ENCODE measurements around the gene EEF2K. TPM values are rescaled to one million over a fixed set of nuclear protein-coding genes. Genes with fewer than 3 reads are reported as not detected.
A peak's percentile ranks its signal among the peaks of the same experiment; 100 is the strongest.

EEF2K gene
- polyA plus RNA-seq, 1 donor from 2014 or later: 2.2 TPM

DNA sequence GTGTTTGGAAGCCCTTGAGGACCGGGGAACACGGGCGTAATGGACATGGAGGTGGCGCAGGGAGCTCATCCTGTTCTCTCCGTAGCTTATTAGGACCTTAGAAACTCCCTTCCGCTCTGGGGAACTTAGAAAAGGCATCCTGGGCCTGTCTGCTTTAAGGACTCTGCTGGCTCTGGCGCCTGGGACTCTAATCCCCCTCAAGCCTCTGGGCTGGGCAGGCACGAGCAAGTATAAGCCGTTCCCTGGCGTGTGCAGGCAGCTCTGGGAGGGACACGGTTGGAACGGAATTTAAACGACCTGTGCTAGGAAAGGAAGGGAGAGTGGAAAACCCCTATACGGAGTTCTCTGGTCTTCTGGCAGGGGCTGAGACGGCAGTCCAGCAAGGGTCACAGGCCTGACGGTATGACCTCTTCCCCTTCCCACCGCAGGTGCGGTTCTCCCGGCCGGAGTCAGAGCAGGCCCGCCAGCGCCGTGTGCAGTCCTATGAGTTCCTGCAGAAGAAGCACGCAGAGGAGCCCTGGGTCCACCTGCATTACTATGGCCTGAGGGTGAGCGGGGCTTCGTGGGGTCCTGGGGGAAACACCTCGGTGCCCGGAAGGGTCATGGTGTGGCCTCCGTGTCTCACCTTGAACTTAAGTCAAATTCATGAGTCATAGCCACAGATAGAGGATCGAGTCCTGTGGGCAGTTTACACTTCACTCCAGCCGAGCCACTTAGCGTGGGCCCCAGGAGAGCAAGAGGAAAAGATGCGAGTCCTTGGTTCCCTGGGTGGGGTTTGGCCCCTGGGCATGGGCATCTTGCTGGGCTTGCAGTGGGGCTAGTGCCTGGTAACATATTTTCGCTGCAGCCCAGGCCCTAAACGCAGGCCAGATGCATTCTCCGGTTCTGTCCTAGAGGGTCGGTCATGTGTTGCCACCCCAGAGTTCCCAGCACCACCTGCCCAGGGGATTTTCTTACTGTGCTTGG, 108.9 kb downstream of the EEF2K start:
- H3K4me1 Mint-ChIP-seq: no peaks in the 10 kb centered on the region
- H3K27me3 Mint-ChIP-seq: no peaks in the 10 kb centered on the region
- no peak overlapping the region for H3K4me3 Mint-ChIP-seq
- peak overlapping the region in 1 of 3 donors; percentile 5 for H3K27ac Mint-ChIP-seq
- no peaks in the 10 kb centered on the region for H3K36me3 Mint-ChIP-seq
- no peaks in the 10 kb centered on the region for H3K9me3 Mint-ChIP-seq

DNA sequence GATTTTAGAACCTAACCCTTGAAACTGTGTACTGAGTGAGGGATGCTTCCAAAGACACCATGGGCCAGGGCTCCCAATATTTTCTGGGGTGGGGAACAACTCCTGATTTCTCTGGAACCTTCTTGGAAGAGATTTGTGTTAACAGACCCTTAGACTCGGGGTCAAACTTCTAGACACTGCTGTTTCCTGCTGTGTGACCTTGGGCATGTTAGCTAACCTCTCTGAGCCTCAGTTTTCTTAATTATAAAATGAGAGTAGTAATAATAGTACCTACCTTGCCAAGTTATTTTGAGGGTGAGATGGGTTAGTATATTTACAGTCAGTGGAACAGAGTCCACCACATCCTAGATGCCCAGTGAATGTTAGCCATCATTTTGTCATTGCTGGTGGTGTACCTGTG, 109.9 kb downstream of the EEF2K start:
- H3K36me3 Mint-ChIP-seq: no peaks in the 10 kb centered on the region
- H3K4me1 Mint-ChIP-seq: peaks cover 0 to 2% (median 0%) of the 10 kb centered on the region in 3 donors
- no peak overlapping the region for H3K4me3 Mint-ChIP-seq
- H3K27me3 Mint-ChIP-seq: no peaks in the 10 kb centered on the region
- no peaks in the 10 kb centered on the region for H3K9me3 Mint-ChIP-seq
- H3K27ac Mint-ChIP-seq: no peak overlapping the region

DNA sequence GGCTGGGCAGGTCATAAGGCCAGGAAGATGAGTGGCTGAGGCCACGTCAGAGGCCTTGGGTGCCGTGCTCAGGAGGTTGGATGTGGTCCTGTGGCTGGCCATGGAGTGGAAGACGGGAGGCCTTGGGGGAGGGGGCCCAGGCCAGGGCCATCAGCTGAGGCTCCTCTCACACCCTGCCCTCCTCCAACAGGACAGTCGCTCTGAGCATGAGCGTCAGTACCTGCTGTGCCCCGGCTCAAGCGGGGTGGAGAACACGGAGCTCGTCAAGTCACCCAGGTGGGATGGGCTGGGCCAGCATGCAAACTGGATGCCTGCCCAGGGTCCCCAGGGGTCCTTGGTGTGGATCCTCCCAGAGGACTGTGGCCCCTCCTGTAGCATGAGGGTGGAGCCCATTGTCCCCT, 110.3 kb downstream of the EEF2K start:
- no peak overlapping the region for H3K27ac Mint-ChIP-seq
- peaks cover 2% of the 10 kb centered on the region for H3K36me3 Mint-ChIP-seq
- no peak overlapping the region for H3K4me3 Mint-ChIP-seq
- no peaks in the 10 kb centered on the region for H3K27me3 Mint-ChIP-seq
- H3K4me1 Mint-ChIP-seq: peaks cover 0 to 4% (median 4%) of the 10 kb centered on the region in 3 donors
- no peaks in the 10 kb centered on the region for H3K9me3 Mint-ChIP-seq

DNA sequence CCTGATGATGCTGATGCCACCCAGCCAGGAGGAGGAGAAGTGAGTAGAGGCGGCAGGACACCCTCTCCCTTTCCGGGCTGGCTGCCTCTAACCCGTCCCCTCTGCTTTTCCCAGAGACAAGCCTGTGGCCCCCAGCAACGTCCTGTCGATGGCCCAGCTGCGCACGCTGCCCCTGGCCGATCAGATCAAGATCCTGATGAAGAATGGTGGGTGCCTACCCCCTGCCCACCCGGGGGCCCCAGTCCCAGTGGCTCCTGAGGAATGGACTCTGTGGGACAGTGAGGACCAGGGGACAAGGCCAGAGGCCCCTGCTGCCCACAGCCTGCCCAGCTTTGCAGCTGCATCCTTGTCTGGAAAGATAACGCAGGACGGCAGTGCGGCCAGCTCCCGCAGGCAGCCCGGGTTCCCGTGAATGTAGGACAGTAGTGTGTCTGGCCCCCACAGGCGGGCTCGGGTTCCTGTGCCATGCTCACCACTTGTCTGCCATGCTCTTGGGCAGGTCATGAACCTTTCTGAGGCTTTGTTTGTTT, 111.0 kb downstream of the EEF2K start:
- H3K27me3 Mint-ChIP-seq: no peaks in the 10 kb centered on the region
- H3K36me3 Mint-ChIP-seq: peaks cover 2% of the 10 kb centered on the region
- no peaks in the 10 kb centered on the region for H3K9me3 Mint-ChIP-seq
- no peak overlapping the region for H3K27ac Mint-ChIP-seq
- no peak overlapping the region for H3K4me3 Mint-ChIP-seq
- peaks cover 0 to 4% (median 4%) of the 10 kb centered on the region in 3 donors for H3K4me1 Mint-ChIP-seq

DNA sequence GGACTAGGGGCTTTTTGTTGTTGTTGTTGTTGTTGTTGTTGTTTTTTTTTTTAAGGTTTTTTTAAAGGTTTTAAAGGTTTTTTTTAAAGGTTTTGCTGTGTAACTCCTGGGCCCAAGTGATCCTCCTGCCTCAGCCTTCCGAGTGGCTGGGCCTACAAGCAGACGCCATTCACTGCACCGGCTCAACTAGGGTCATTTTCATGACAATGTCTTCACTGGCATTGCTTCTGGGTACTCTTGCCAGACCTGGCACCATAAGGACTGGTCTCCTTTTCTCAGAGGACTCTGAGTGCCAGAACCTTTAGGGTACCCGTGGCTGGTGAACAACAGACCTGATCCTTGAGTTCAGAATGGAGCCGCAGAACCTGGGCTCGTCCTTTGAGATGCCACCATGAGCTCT, 111.5 kb downstream of the EEF2K start:
- Mint-ChIP-seq H3K36me3 (peaks cover 2% of the 10 kb centered on the region), H3K9me3 (no peaks in the 10 kb centered on the region), H3K27ac (no peak overlapping the region), H3K4me3 (no peak overlapping the region), H3K27me3 (no peaks in the 10 kb centered on the region), H3K4me1 (peaks cover 0 to 4% (median 4%) of the 10 kb centered on the region in 3 donors)

DNA sequence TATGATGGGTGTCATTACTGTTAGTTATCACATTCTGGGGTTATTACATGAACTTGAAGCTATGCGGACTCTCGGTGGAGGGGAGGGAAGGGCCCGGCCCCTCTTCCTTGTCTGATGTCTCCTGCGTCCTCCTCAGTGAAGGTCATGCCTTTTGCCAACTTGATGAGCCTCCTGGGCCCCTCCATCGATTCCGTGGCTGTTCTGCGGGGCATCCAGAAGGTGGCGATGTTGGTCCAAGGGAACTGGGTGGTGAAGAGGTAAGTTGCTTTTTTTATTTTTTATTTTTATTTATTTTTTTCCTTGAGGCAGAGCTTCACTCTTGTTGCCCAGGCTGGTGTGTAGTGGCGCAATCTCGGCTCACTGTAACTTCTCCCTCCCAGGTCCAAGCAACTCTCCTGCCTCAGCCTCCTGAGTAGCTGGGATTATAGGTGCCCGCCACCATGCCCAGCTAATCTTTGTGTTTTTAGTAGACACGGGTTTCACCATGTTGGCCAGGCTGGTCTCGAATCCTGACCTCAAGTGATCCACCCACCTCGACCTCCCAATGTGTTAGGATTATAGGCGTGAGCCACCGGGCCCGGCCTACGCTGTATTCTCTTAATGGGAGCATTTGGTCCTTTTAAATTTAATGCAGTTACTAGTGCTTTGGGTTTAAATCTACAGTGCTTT, 112.7 kb downstream of the EEF2K start:
- Mint-ChIP-seq H3K4me3 (no peak overlapping the region), H3K36me3 (peaks cover 2% of the 10 kb centered on the region), H3K27ac (peak overlapping the region in 1 of 3 donors; percentile 18), H3K9me3 (no peaks in the 10 kb centered on the region), H3K27me3 (no peaks in the 10 kb centered on the region), H3K4me1 (peaks cover 0 to 4% (median 4%) of the 10 kb centered on the region in 3 donors)

DNA sequence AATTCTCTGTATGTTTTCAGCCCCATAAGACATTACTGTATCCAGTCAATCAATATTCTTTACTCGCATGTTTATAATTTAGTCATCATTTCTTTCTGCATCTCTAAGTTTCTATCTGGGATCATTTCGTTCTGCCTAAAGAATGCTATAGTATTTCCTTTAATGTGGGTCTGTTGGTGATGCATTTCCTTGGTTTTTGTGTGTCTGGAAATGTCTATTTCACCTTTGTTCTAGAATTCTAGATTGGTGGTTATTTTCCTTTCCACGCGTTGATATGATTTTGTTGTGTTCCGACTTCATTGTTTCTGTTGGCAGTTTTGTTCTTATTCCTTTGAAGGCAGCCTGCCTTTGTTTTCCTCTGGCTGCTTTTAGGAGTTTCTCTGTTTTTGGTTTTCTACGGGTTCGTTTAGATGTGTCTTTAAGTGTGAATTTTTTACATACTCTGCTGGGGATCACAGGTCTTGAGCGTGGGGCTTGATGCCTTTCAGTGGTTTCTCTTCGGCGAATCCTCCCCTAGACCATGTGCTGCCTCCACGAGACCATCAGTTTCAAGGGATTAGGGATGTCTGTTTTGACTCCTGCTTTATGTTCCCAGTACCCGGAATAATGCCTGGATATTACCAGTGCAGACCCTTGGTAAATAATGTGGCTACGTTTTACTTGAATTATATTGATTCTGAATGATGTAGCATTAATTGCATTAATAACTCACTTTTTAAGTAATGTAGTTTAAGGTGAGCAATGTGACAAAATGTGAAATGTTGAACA, 114.7 kb downstream of the EEF2K start:
- H3K36me3 Mint-ChIP-seq: peaks cover 5% of the 10 kb centered on the region
- no peak overlapping the region for H3K4me3 Mint-ChIP-seq
- peaks cover 0 to 4% (median 4%) of the 10 kb centered on the region in 3 donors for H3K4me1 Mint-ChIP-seq

DNA sequence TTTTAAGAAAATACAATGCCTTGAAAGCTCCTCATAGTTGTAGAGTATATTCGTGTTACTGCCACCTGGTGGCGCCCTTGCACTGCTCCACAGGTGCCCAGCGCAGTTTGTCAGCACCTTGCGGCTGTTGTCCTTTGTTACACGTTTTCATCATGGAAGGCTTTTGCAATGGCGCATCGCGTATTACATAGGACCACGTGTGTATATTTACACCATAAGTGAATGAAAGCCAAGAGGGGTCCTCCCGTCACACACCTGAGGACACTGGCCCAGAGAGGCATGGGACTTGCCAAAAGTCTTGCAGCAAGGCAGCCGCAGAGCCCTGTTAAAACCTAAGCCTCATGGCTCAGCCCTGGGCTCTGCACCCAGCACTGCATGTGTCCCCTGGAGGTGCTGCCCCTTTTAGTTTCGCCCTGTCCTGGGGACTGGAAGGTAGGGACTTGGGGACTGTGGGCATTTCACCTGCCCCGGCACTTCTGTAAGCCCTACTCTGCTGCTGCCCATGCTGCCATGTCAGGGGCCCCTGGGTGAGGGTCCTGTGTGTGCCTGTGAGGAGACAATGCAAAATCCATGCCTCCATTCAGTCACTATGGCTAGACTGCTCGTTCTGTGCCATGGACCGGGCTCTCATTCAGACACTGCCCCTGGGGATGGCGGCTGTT, 115.4 kb downstream of the EEF2K start:
- peaks cover 0 to 4% (median 4%) of the 10 kb centered on the region in 3 donors for H3K4me1 Mint-ChIP-seq
- H3K9me3 Mint-ChIP-seq: no peaks in the 10 kb centered on the region
- no peak overlapping the region for H3K4me3 Mint-ChIP-seq
- no peak overlapping the region for H3K27ac Mint-ChIP-seq
- no peaks in the 10 kb centered on the region for H3K27me3 Mint-ChIP-seq
- peaks cover 5% of the 10 kb centered on the region for H3K36me3 Mint-ChIP-seq

More for the DNA sequence above, 114.7 kb downstream of the EEF2K start:
- Mint-ChIP-seq H3K27ac (no peak overlapping the region), H3K27me3 (no peaks in the 10 kb centered on the region), H3K9me3 (no peaks in the 10 kb centered on the region)

DNA sequence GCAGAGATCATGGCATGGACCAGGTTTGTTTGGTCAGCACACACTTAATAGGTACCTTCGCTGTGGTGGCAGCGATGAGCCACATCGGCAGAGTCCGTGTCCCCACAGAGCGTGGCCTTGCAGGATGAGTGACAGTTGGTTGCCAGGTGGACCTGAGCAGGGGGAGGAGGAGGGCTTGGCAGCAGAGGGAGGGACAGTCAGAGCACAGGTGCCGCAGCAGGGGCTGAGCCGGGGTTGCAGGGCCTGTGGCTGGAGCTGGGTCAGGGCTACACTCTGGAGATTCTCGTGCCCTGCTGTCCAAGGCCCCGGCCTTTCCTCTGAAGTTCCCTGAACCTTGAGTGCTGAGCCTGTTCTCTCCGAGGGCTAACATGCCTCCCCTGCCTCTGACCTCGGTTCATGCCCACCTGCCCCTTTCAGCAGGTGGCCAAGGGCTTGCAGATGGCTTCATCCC, 116.0 kb downstream of the EEF2K start:
- H3K27ac Mint-ChIP-seq: no peak overlapping the region

DNA sequence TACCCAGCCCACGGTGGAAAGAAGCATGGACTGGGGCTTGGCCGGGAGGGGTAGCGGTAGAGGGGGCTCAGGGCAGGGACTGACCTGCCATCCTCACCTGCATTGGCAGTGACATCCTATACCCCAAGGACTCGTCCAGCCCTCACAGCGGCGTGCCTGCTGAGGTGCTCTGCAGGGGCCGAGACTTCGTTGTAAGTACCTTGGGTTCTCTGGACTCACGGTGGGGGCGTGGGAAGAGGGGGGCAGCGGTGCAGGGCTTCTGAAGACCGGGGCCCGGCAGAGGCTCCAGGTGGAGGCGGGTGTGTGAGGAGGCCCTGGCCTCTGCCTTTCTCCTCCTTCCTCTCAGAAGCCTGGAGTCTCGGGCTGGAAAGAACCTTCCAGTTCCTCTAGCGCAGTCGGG, 116.7 kb downstream of the EEF2K start:
- H3K4me1 Mint-ChIP-seq: peaks cover 0 to 4% (median 4%) of the 10 kb centered on the region in 3 donors
- H3K27me3 Mint-ChIP-seq: no peaks in the 10 kb centered on the region
- peaks cover 5% of the 10 kb centered on the region for H3K36me3 Mint-ChIP-seq
- H3K27ac Mint-ChIP-seq: no peak overlapping the region
- H3K4me3 Mint-ChIP-seq: no peak overlapping the region
- no peaks in the 10 kb centered on the region for H3K9me3 Mint-ChIP-seq

More for the DNA sequence above, 116.0 kb downstream of the EEF2K start:
- Mint-ChIP-seq H3K4me1 (peaks cover 0 to 4% (median 4%) of the 10 kb centered on the region in 3 donors), H3K9me3 (no peaks in the 10 kb centered on the region), H3K4me3 (no peak overlapping the region), H3K27me3 (no peaks in the 10 kb centered on the region), H3K36me3 (peaks cover 5% of the 10 kb centered on the region)

DNA sequence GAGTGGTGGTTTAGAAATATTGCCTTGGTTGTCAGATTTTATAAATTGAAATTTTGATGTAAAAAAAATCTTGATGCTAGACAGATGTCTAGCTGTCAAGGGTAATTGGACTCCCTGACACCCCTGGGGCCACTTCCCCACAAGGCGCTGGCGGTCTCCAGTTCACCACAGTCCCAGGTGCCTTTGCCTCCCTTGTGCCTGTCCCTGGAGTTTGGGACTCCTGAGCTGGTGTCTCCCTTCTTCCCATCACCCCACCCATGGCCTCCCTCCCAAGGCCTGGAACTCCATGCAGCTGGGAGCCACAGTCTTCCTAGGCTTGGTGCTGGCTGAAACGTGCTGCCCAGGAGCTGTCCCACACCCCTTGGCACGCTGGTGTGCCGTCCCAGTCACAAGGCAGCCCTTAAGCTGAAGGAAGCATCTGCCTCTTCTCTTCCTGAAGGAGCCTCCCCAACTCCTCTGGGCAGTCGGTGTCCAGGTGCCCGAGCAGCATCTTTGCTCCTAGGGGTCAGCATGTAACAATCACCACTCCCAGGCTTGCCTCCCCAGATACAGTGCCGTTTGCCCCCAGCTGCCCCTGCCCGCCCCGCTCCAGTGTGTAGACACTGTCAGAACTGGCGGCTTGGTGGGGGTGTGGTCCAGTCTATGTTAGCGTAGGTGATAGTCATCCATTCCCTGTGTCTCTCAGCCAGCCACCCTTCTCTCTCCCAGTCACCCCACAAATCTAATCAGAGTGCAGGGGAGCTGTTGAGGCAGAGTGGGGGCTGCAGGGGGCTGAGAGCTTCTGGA, 117.3 kb downstream of the EEF2K start:
- H3K36me3 Mint-ChIP-seq: peaks cover 5% of the 10 kb centered on the region
- H3K4me1 Mint-ChIP-seq: peaks cover 0 to 4% (median 4%) of the 10 kb centered on the region in 3 donors
- H3K27me3 Mint-ChIP-seq: no peaks in the 10 kb centered on the region
- H3K9me3 Mint-ChIP-seq: no peaks in the 10 kb centered on the region
- H3K4me3 Mint-ChIP-seq: no peak overlapping the region
- H3K27ac Mint-ChIP-seq: peak overlapping the region in 1 of 3 donors; percentile 27

DNA sequence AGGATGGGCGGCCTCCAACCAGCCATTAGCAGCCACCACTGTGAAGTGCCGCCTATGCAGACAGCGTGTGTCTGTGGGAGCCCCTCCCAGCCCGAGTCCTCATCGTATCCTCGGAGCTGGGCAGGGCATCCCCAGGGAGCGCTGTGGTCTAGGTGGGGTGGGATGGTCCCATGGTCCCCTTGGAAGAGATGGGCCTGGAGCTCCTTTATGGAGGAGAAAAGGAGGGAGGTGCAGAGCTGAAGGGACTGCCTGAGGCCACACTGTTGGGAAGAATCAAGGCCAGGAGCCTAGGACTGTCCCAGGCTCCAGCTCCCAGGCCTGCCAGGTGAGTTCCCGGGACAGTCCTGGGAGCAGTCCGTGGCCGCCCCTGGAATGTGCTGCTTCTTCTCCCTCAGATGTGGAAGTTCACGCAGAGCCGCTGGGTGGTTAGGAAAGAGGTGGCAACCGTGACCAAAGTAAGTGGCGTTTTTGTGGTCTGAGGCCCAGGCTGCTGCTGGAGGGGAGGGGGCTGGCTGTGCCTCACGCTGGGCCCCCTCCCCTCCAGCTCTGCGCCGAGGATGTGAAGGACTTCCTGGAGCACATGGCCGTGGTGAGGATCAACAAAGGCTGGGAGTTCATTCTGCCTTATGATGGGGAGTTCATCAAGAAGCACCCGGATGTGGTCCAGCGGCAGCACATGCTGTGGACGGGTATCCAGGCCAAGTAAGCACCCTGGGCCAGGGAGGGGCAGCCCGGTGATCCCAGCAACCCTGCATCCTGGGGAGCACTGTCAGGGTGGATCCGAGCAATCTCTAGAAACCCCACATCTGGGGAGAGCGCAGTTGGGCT, 118.1 kb downstream of the EEF2K start:
- H3K27me3 Mint-ChIP-seq: no peaks in the 10 kb centered on the region
- no peaks in the 10 kb centered on the region for H3K9me3 Mint-ChIP-seq
- peak overlapping the region in 1 of 4 donors; percentile 41 for H3K4me3 Mint-ChIP-seq
- no peak overlapping the region for H3K27ac Mint-ChIP-seq
- H3K4me1 Mint-ChIP-seq: peaks cover 0 to 4% (median 4%) of the 10 kb centered on the region in 3 donors
- peaks cover 5% of the 10 kb centered on the region for H3K36me3 Mint-ChIP-seq

Measured in IgD-negative memory B cell (primary cell).